Activated gamma-delta T cell treated with Interleukin-2 at 50 U/mL for 16 hours (primary cell): ENCODE data around the gene RGMB.

Experiments used
- DNase-seq: peaks from one replicate; pipeline ENCODE4 v3.0.0-alpha.2; 2020

The RGMB gene

DNA sequence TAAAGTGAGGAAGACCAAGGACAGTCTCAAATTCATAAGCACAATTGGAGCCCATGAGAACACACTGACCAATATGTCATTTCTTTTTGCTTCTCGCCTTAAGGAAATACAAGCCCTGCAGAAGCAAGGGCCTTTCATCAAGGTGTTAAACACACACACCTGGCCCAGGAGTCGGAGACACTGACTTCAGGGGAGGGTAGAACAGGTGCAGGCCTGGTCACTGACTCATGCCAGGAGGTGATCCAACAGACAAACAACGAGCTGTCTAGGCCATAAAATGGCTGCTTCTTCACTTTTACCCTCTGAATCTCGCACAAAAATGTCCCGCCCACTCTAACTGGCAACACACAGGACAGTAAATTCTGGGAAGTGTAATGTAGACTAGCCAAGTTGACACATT lies 62.7 kb downstream of the RGMB start:
- no peak for DNase-seq

DNA sequence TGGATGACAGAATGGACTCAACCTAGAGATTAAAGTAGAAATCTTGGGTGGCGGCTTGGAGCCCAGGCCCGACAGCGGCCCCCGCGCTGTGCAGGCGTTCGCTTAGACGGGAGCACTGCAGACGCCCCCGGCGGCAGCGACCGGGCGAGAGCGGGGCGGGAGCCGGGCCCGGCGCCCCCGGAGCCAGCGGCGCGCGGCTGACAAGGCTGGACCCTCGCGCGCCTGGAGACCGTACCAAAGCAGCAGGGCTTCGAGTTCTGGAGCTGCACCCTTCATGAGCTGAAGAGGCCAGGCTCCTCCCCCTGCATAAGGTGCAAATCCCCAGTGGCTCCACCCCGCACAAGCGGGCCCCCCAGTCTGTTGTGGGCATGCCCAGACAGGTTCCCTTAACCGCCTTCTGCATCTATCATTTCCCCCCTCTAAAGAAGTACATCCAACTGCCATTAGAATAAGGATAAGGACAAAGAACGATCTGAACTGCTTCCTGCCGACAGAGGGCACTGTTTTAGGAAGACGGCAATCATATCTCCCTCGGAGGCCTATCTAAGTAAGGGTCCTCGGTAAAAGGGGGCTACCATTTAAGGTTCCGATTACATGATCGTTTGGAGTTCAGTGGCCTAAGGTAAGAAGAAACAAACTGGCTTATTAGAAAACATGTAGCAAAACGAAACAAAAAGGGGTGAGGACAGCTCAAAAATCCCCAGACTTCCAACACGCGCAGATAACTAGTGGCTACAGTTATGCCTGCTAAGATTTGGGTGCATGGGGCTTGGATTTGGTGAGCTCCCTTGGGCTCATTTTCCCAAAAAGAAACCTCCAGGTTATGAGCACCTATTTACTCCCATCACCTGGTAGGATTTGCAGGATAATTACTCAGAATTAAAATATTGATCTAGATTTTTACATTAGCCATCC lies 66.3 kb downstream of the RGMB start:
- DNase-seq, result no peak

DNA sequence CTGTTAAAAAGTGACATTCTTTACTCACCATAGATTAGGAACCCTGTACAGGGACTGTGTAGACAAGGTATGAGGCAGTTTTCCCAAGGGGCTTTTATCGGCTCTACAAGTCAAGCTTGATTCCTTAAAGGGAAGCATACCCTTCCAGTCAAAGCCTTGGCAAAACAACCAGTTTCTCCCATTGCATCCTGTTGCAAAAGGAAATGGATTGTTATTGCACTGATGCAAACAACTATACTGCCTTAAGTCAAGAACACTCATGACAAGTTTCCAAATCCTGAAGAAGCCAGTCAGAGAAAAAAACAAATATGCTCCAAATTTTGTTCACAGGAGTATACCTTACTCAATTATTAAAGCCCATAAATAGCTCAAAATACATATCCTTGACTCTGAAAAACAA lies 67.5 kb downstream of the RGMB start:
- no peak for DNase-seq

DNA sequence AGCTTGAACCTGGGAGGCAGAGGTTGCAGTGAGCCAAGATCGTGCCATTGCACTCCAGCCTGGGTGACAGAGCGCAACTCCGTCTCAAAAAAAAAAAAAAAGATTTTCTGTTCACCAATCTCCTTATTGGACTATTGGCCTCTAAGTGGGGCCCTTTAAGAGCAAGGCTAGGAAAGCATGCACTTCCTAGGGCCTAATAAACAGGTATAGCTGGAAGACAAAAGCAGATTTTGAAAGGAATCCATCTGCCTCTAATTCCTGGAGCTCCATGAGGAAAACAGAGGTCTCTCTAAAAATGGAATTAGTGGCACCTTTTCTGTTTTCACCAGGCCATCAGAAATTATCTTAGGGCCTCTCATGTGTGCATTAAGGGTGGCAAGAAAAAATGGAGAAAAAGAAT lies 70.0 kb downstream of the RGMB start:
- DNase-seq, result no peak

DNA sequence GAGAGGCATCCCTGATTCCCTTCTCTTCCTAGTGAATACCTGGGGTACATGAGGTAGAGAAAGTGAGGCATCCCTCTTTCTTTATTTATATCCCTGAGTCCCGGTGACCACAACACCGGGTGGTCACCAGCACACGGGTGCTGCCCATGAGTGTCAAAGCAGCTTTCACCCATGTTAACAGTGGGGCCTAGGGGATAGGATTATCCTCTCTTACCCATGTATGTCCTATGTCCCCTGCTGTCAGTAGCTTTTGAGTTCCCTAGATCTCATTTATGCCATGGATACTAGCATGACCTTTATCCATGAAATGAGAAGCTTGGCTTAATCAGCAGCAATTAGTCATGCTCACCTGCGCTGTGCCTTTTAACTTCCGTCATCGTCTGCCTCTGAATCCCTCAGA lies 71.4 kb downstream of the RGMB start:
- DNase-seq, result no peak

DNA sequence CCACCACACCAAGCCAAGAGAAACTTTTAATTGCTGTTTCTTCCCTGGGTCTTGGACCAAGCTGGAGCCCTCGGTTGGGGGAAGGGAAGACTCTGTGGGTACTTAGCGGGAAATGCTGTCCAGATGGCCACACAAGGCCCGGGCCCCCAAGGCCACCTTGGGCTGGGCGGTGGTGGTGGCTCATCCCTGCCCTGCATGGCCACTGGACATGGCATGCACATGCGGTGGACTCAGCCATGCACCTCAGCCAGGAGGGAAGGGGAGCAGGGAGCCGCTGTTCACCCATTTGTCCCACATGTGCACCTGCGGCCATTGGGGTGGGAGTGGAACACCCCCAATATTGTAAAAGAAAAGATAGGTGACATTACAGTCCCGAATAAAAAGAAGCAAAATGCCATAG lies 72.4 kb downstream of the RGMB start:
- DNase-seq, result no peak
